ENCODE results near the gene ITGAX.
"Not testable (repeated sequence)": the region's sequence is repeated elsewhere in the genome, so short reads cannot be mapped to it uniquely, and the experiment has no call there.

The ITGAX gene

GRCh38 chr16:31354394-31355291 is at the start of gene ITGAX:
TSS of gene ITGAX (plus strand) at chr16:31355176. CDS start at chr16:31355255, 79 bp downstream.
- DNase-seq (ENCODE audit: low read depth): peak; percentile 64
- no peak for TF ChIP-seq CTCF (conservative IDR thresholded peaks at IDR 0.05; ENCODE audit: control insufficient read depth, insufficient read depth, low read depth, low read length)
- no peak within 1 kb of the TSS for H3K4me3 ChIP-seq (ENCODE audit: control insufficient read depth, low read depth, low read length)

GRCh38 chr16:31305219-31305618 is 49.8 kb upstream of the ITGAX start:
- TF ChIP-seq CTCF (conservative IDR thresholded peaks at IDR 0.05; ENCODE audit: control insufficient read depth, insufficient read depth, low read depth, low read length): no peak
- no peak for DNase-seq (ENCODE audit: low read depth)
- no peak overlapping the region for H3K4me3 ChIP-seq (ENCODE audit: control insufficient read depth, low read depth, low read length)

GRCh38 chr16:31308381-31308780 is 46.6 kb upstream of the ITGAX start:
- H3K4me3 ChIP-seq (ENCODE audit: control insufficient read depth, low read depth, low read length); DNase-seq (ENCODE audit: low read depth): not testable (repeated sequence)

- TF ChIP-seq CTCF (conservative IDR thresholded peaks at IDR 0.05; ENCODE audit: control insufficient read depth, insufficient read depth, low read depth, low read length): no peak
- DNase-seq (ENCODE audit: low read depth): no peak
- H3K4me3 ChIP-seq (ENCODE audit: control insufficient read depth, low read depth, low read length): no peak overlapping the region
Measured at GRCh38 chr16:31322500-31322899, 32.5 kb upstream of the ITGAX start.

- H3K4me3 ChIP-seq (ENCODE audit: control insufficient read depth, low read depth, low read length): no peak overlapping the region
- TF ChIP-seq CTCF (conservative IDR thresholded peaks at IDR 0.05; ENCODE audit: control insufficient read depth, insufficient read depth, low read depth, low read length): no peak
- DNase-seq (ENCODE audit: low read depth): no peak
Measured at GRCh38 chr16:31323959-31324629, 30.9 kb upstream of the ITGAX start.

GRCh38 chr16:31325171-31325570 is 29.8 kb upstream of the ITGAX start:
- no peak for TF ChIP-seq CTCF (conservative IDR thresholded peaks at IDR 0.05; ENCODE audit: control insufficient read depth, insufficient read depth, low read depth, low read length)
- H3K4me3 ChIP-seq (ENCODE audit: control insufficient read depth, low read depth, low read length): no peak overlapping the region
- no peak for DNase-seq (ENCODE audit: low read depth)

GRCh38 chr16:31327646-31328225 is 27.2 kb upstream of the ITGAX start:
- no peak overlapping the region for H3K4me3 ChIP-seq (ENCODE audit: control insufficient read depth, low read depth, low read length)
- no peak for TF ChIP-seq CTCF (conservative IDR thresholded peaks at IDR 0.05; ENCODE audit: control insufficient read depth, insufficient read depth, low read depth, low read length)
- DNase-seq (ENCODE audit: low read depth): no peak
